Fibroblast of lung (primary cell): Measurements from ENCODE around the gene OSBP2. TPM values are rescaled to one million over a fixed set of nuclear protein-coding genes. Genes with fewer than 3 reads are reported as not detected.
"Not testable (repeated sequence)": the region's sequence is repeated elsewhere in the genome, so short reads cannot be mapped to it uniquely, and the experiment has no call there.

ENCODE experiments used
- DNase-seq, 2 donors: peaks; one replicate each; pipeline versions ENCODE4 v3.0.0 to v3.0.0-alpha.2; 2010; ENCODE audit warnings: low read depth in 2 of 2
- H2AFZ ChIP-seq: 2 replicates; pipeline ENCODE4 v1.5.1; 2012; ENCODE audit warnings: low read length, control low read depth, inconsistent platforms
- H3K27ac ChIP-seq: 2 replicates; pipeline ENCODE4 v1.5.1; 2011; ENCODE audit warnings: low read length, control low read depth; ENCODE audit not compliant: insufficient read depth
- H3K27me3 ChIP-seq: 2 replicates; pipeline ENCODE4 v1.5.1; 2011; ENCODE audit warnings: mild to moderate bottlenecking, low read length; ENCODE audit not compliant: control insufficient read depth, insufficient read depth
- H3K36me3 ChIP-seq: 2 replicates; pipeline ENCODE4 v1.5.1; 2011; ENCODE audit warnings: low read length; ENCODE audit not compliant: control insufficient read depth, insufficient read depth
- H3K4me1 ChIP-seq: 2 replicates; pipeline ENCODE4 v1.5.1; 2011; ENCODE audit warnings: low read length; ENCODE audit not compliant: control insufficient read depth, insufficient read depth; ENCODE audit errors: extremely low read depth
- H3K4me2 ChIP-seq: 2 replicates; pipeline ENCODE4 v1.5.1; 2011; ENCODE audit warnings: low read length, control low read depth; ENCODE audit not compliant: insufficient read depth; ENCODE audit errors: extremely low read depth
- H3K4me3 ChIP-seq, 4 experiments: fragments of 200-600 bp in 1 of 4; sonication (generic) in 1 of 4; replicated peaks in 1 of 4; 2 replicates each; pipeline ENCODE4 v1.5.1; 2011 to 2016; ENCODE audit warnings: low read length in 4 of 4, low read depth in 3 of 4, mild to moderate bottlenecking in 3 of 4, control low read depth in 2 of 4, inconsistent platforms in 1 of 4, mixed read lengths in 1 of 4; ENCODE audit not compliant: insufficient read depth in 1 of 4; ENCODE audit errors: control extremely low read depth in 1 of 4
- H3K79me2 ChIP-seq: 2 replicates; pipeline ENCODE4 v1.5.1; 2012; ENCODE audit warnings: mild to moderate bottlenecking, low read length, inconsistent platforms; ENCODE audit not compliant: control insufficient read depth, insufficient read depth
- H3K9ac ChIP-seq: 2 replicates; pipeline ENCODE4 v1.5.1; 2011; ENCODE audit warnings: mild to moderate bottlenecking, low read length, control low read depth; ENCODE audit not compliant: insufficient read depth
- H3K9me3 ChIP-seq: 2 replicates; pipeline ENCODE4 v1.5.1; 2012; ENCODE audit warnings: low read depth, low read length; ENCODE audit not compliant: control insufficient read depth, insufficient read depth
- H4K20me1 ChIP-seq: 2 replicates; pipeline ENCODE4 v1.5.1; 2011; ENCODE audit warnings: low read length; ENCODE audit not compliant: control insufficient read depth, insufficient read depth; ENCODE audit errors: extremely low read depth
- CTCF ChIP-seq, 2 donors: IDR thresholded peaks in 1 of 2; conservative IDR thresholded peaks in 1 of 2; 1 replicate in 1 of 2; 2 replicates in 1 of 2; pipeline ENCODE4 v1.5.1; 2011 to 2012; ENCODE audit warnings: low read length in 2 of 2, control low read depth in 1 of 2, inconsistent platforms in 1 of 2, low read depth in 1 of 2, mild to moderate bottlenecking in 1 of 2
- EZH2 ChIP-seq: IDR thresholded peaks from 2 replicates; pipeline ENCODE4 v1.5.1; 2012; ENCODE audit warnings: low read length, control low read depth, mild to moderate bottlenecking; ENCODE audit errors: missing control alignments
- polyA plus RNA-seq, 2 donors: library from polyadenylated mRNA; depleted of rRNA in 1 of 2; stranded (reverse) in 1 of 2; unstranded in 1 of 2; fragments of >200 nt; gene quantifications; 2 replicates each; pipeline ENCODE4 v1.2.1, GENCODE V29; 2011 to 2012; ENCODE audit warnings: missing spikeins in 1 of 2
- total RNA-seq: library from RNA; depleted of rRNA; stranded (reverse); fragments of >200 nt; gene quantifications from 2 replicates; pipeline ENCODE4 v1.2.1, GENCODE V29; 2014

OSBP2 gene
- total and polyA plus RNA-seq, 2 donors (not counting 1 experiment from before 2014, with no cell fraction given): 0.40 to 3.8 TPM

- Histone ChIP-seq H3K27me3 (no peaks in the 10 kb centered on the region), H2AFZ (no peak overlapping the region), H4K20me1 (no peaks in the 10 kb centered on the region), H3K9ac (no peak overlapping the region), H3K36me3 (no peaks in the 10 kb centered on the region), H3K4me1 (no peaks in the 10 kb centered on the region), H3K9me3 (no peaks in the 10 kb centered on the region), H3K4me3 (no peak overlapping the region), H3K4me2 (no peak overlapping the region), H3K79me2 (no peaks in the 10 kb centered on the region), H3K27ac (no peak overlapping the region)
- no peak for DNase-seq
- TF ChIP-seq EZH2: no peak
- no peak for TF ChIP-seq CTCF (conservative IDR thresholded peaks at IDR 0.05 in 1 of 2, IDR thresholded peaks at IDR 0.05 in 1 of 2; ENCODE audit: low read depth in 1 of 2, low read length in 2 of 2)
Measured at GRCh38 chr22:30732426-30732825, 37.8 kb downstream of the OSBP2 start.

- Histone ChIP-seq H3K27ac (no peak overlapping the region), H3K4me3 (no peak overlapping the region), H3K9ac (no peak overlapping the region), H4K20me1 (no peaks in the 10 kb centered on the region), H2AFZ (no peak overlapping the region), H3K27me3 (no peaks in the 10 kb centered on the region), H3K36me3 (no peaks in the 10 kb centered on the region), H3K4me1 (no peaks in the 10 kb centered on the region), H3K4me2 (no peak overlapping the region), H3K9me3 (no peaks in the 10 kb centered on the region), H3K79me2 (no peaks in the 10 kb centered on the region)
- TF ChIP-seq EZH2 (no peak), CTCF (conservative IDR thresholded peaks at IDR 0.05 in 1 of 2, IDR thresholded peaks at IDR 0.05 in 1 of 2; ENCODE audit: low read depth in 1 of 2, low read length in 2 of 2) (no peak)
- DNase-seq: peak; percentile 34 to 88
Measured at GRCh38 chr22:30733181-30733631, 38.5 kb downstream of the OSBP2 start.

- not testable (repeated sequence) for H3K36me3 ChIP-seq, H3K27ac ChIP-seq, H3K9me3 ChIP-seq, H3K4me3 ChIP-seq, H3K9ac ChIP-seq, H3K27me3 ChIP-seq, DNase-seq, H3K79me2 ChIP-seq, H3K4me2 ChIP-seq, H4K20me1 ChIP-seq, H3K4me1 ChIP-seq, H2AFZ ChIP-seq
Measured at GRCh38 chr22:30740007-30740406, 45.3 kb downstream of the OSBP2 start.

- not testable (repeated sequence) for H4K20me1 ChIP-seq, H3K9me3 ChIP-seq, H3K79me2 ChIP-seq, H3K4me2 ChIP-seq, H3K4me3 ChIP-seq, H3K4me1 ChIP-seq, DNase-seq, H3K36me3 ChIP-seq, H3K9ac ChIP-seq, H2AFZ ChIP-seq, H3K27me3 ChIP-seq, H3K27ac ChIP-seq
Measured at GRCh38 chr22:30740511-30740910, 45.8 kb downstream of the OSBP2 start.
